WI38 (cell line): ENCODE data around the gene TMEM240.
A peak's percentile ranks its signal among the peaks of the same experiment; 100 is the strongest.

Experiments
- H3K4me3 ChIP-seq: 2 replicates; pipeline ENCODE4 v1.5.1; 2011; ENCODE audit warnings: low read depth, mild to moderate bottlenecking, control low read depth, low read length
- CTCF ChIP-seq: IDR thresholded peaks from 2 replicates; pipeline ENCODE4 v1.5.1; 2012; ENCODE audit warnings: low read depth, mild to moderate bottlenecking, control low read depth, low read length

The TMEM240 gene

GRCh38 chr1:1540090-1540817, at the start of gene TMEM240:
Gene TMEM240, minus strand, starts transcription at chr1:1540624. Its CDS starts 278 bp downstream, at chr1:1540346.
- no peak for TF ChIP-seq CTCF
- H3K4me3 ChIP-seq, result peak within 1 kb of the TSS; percentile 62

- no peak for TF ChIP-seq CTCF
- no peak overlapping the region for H3K4me3 ChIP-seq
Measured at GRCh38 chr1:1583347-1584010, 43.1 kb upstream of the TMEM240 start.

- H3K4me3 ChIP-seq, result no peak overlapping the region
- TF ChIP-seq CTCF, result no peak
Measured at GRCh38 chr1:1582585-1583346, 42.3 kb upstream of the TMEM240 start.

DNA sequence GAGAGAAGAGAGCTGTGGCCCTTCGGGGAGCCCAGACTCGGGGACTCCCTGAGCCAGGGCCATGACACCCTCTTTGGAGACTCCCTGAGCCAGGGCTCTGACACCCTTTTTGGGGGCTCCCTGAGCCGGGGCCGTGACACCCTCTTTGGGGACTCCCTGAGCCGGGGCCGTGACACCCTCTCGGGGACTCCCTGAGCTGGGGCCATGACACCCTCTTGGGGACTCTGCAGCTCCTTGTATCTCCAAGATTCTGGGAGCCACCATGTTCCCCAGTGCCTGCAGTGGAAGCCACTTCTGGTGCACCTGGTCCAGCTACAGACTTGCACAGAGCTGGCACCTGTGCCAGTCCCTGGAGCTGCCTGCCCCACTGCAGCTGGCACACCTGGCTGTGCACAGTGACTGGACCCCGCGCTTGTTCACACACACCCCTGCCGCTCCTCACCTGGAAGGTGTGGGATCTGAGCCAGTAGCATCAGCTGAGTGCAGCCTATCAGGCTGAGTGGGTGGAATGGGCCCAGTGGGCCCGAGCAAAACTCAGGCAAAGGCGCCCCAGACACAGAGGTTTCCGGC, 38.0 kb upstream of the TMEM240 start:
- no peak for TF ChIP-seq CTCF
- H3K4me3 ChIP-seq, result no peak overlapping the region

GRCh38 chr1:1577367-1578011, 37.1 kb upstream of the TMEM240 start:
- no peak overlapping the region for H3K4me3 ChIP-seq
- TF ChIP-seq CTCF, result no peak

- TF ChIP-seq CTCF, result no peak
- peak within 1 kb of the TSS; percentile 95 for H3K4me3 ChIP-seq
Measured at GRCh38 chr1:1574721-1575537, 34.5 kb upstream of the TMEM240 start, which contains the start of gene SSU72. Gene SSU72, minus strand, starts transcription at chr1:1574863. Its CDS starts 306 bp downstream, at chr1:1574557.
